Glutamatergic neuron (in vitro differentiated cells): ENCODE data around the gene SLTM. TPM values are rescaled to one million over a fixed set of nuclear protein-coding genes. Genes with fewer than 3 reads are reported as not detected.
"Not testable (repeated sequence)": the region's sequence is repeated elsewhere in the genome, so short reads cannot be mapped to it uniquely, and the experiment has no call there.

Experiments used
- DNase-seq: peaks from one replicate; pipeline ENCODE4 v3.0.0; 2022
- H3K27ac Mint-ChIP-seq: one replicate; pipeline ENCODE4 v1.8.0; 2020; ENCODE audit warnings: mild to moderate bottlenecking, mixed read lengths, inconsistent platforms; ENCODE audit not compliant: unreplicated experiment
- H3K27me3 Mint-ChIP-seq: one replicate; pipeline ENCODE4 v1.8.0; 2020; ENCODE audit warnings: mild to moderate bottlenecking, moderate library complexity, mixed read lengths, inconsistent platforms; ENCODE audit not compliant: unreplicated experiment
- H3K36me3 Mint-ChIP-seq: one replicate; pipeline ENCODE4 v1.8.0; 2020; ENCODE audit warnings: mild to moderate bottlenecking, mixed read lengths, inconsistent platforms; ENCODE audit not compliant: unreplicated experiment
- H3K4me1 Mint-ChIP-seq: one replicate; pipeline ENCODE4 v1.8.0; 2020; ENCODE audit warnings: mild to moderate bottlenecking, low read depth, mixed read lengths, inconsistent platforms; ENCODE audit not compliant: unreplicated experiment
- H3K4me3 Mint-ChIP-seq: one replicate; pipeline ENCODE4 v1.8.0; 2020; ENCODE audit warnings: mild to moderate bottlenecking, mixed read lengths, inconsistent platforms; ENCODE audit not compliant: unreplicated experiment
- H3K9me3 Mint-ChIP-seq: one replicate; pipeline ENCODE4 v1.8.0; 2020; ENCODE audit warnings: mild to moderate bottlenecking, moderate library complexity, mixed read lengths, inconsistent platforms; ENCODE audit not compliant: unreplicated experiment
- total RNA-seq: library from RNA; stranded (reverse); fragmentation: NEBNext Ultra II Directional; extraction: Animal tissue kit (Norgen Biotek cat#: 25700); gene quantifications from one replicate; pipeline ENCODE4 v1.2.1, GENCODE V29; 2021; ENCODE audit not compliant: unreplicated experiment
- TF ChIP-seq, protein P1 (sequence below): fragments of 200-600 bp; sonication (generic); IDR thresholded peaks from one replicate; pipeline ENCODE4 v1.5.0; 2021; ENCODE audit not compliant: partially characterized antibody, unreplicated experiment

SLTM gene
- total RNA-seq, 1 donor from 2014 or later, result 76.7 TPM

DNA sequence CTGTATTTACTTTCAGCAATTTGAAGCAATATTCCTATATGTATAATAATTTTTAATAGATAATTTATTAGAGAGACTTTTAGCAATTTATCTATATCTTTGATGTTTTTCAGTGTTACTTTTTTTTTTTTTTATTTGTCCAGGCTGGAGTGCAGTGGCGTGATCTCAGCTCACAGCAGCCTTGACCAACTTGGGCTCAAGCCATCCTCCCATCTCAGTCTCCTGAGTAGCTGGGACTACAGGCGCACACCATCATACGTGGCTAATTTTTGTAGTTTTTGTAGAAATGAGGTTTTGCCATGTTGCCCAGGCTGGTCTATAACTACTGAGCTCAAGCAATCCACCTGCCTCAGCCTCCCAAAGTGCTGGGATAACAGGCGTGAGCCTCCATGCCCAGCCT, 25.3 kb upstream of the SLTM start:
- Mint-ChIP-seq H3K36me3 (no peaks in the 10 kb centered on the region), H3K4me1 (no peaks in the 10 kb centered on the region), H3K27me3 (no peaks in the 10 kb centered on the region), H3K27ac (no peak overlapping the region), H3K4me3 (no peak overlapping the region), H3K9me3 (no peaks in the 10 kb centered on the region)
- DNase-seq, result no peak
- TF ChIP-seq, protein P1, sequence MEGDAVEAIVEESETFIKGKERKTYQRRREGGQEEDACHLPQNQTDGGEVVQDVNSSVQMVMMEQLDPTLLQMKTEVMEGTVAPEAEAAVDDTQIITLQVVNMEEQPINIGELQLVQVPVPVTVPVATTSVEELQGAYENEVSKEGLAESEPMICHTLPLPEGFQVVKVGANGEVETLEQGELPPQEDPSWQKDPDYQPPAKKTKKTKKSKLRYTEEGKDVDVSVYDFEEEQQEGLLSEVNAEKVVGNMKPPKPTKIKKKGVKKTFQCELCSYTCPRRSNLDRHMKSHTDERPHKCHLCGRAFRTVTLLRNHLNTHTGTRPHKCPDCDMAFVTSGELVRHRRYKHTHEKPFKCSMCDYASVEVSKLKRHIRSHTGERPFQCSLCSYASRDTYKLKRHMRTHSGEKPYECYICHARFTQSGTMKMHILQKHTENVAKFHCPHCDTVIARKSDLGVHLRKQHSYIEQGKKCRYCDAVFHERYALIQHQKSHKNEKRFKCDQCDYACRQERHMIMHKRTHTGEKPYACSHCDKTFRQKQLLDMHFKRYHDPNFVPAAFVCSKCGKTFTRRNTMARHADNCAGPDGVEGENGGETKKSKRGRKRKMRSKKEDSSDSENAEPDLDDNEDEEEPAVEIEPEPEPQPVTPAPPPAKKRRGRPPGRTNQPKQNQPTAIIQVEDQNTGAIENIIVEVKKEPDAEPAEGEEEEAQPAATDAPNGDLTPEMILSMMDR, result no peak

DNA sequence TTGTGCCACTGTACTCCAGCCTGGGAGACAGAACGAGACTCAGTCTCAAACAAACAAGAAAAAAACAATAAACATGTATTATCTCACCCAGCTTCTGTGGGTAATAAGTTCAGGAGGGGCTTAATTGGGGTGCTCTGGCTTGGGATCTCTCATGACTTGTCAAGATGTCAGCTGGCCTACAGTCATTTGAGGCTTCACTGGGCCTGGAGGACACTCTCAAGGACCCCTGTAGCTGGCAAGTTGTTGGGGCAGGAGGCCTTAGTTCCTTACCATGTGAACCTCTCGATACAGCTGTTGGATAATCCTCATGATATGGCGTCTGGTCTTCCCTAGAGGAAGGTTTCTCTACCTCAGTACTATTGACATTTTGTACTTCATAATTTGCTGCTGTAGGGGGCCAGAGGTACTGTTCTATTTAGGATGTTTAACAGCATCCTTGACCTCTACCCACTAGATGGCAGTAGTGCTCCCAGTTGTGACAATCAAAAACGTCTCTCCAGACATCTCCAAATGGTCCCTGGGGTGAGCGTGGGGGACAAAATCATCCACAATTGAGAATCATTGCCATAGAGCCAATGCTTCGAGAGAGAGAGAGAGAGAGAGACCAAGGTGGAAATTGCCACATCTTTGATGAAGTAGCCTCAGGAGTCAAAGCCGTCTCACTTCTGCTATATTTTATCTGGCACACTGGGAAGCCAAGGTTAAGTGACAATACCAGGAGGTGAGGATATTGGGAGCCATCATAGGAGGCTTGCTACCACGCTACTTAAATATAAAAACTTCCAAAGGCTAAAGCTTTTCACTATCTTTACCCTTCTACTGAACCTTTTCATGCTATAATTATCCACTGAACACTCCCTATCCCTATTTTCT, 23.9 kb upstream of the SLTM start:
- DNase-seq, result peak; percentile 48
- H3K27me3 Mint-ChIP-seq, result no peaks in the 10 kb centered on the region
- H3K4me1 Mint-ChIP-seq, result no peaks in the 10 kb centered on the region
- no peaks in the 10 kb centered on the region for H3K36me3 Mint-ChIP-seq
- H3K27ac Mint-ChIP-seq, result no peak overlapping the region
- H3K9me3 Mint-ChIP-seq, result no peaks in the 10 kb centered on the region
- TF ChIP-seq, protein P1, result peak; percentile 73
- no peak overlapping the region for H3K4me3 Mint-ChIP-seq

DNA sequence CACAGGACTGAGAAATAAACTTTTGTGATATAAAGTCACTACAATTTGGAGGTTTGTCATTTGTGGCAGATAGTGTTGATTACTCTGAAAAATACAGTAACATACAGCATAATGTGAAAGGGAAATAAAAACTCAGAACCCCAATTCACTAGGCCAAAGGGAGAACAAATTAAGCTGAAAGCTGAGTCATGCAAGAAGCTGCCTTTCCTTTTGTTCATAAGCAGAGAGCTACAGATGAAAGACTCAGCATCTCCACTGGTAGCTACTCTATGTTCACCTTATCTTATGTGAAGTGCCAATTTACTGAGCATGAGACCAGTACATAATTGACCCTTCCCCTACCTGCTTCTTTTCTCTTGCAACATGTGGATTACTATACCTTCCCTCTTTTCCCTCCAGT, 19.3 kb upstream of the SLTM start:
- H3K9me3 Mint-ChIP-seq, result no peaks in the 10 kb centered on the region
- no peaks in the 10 kb centered on the region for H3K27me3 Mint-ChIP-seq
- no peak overlapping the region for H3K27ac Mint-ChIP-seq
- DNase-seq, result no peak
- no peak overlapping the region for H3K4me3 Mint-ChIP-seq
- TF ChIP-seq, protein P1, result no peak
- H3K4me1 Mint-ChIP-seq, result no peaks in the 10 kb centered on the region
- H3K36me3 Mint-ChIP-seq, result no peaks in the 10 kb centered on the region

DNA sequence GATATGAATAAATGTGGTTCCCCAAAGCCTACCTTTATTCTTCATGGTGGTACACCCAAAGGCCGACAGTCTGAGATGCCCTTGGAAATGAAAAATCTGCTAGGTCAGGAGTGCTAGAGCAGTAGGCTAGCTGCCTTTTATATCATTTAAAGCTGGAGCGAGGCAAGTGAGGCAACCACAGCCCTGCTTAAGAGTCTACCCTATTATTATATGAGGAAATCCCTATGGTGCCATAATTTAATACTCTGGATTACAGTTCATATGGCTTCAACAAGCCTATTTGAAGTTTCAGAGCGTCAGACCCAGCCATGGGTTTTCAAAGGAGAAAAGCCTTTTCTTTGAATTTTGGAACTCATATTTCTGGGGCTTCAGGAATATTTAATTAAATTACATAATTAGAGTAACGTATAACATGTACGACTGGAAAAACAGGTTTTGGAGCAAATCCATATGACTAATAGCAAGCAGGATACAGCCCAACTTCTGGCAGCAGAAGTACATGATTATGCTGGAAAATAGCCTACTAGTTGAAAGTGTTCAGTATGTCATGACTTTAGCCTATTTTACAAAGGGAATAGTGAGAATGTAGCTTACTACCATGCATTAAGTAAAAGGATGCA, 18.0 kb upstream of the SLTM start:
- Mint-ChIP-seq H3K27ac (no peak overlapping the region), H3K4me1 (no peaks in the 10 kb centered on the region), H3K27me3 (no peaks in the 10 kb centered on the region), H3K4me3 (no peak overlapping the region), H3K36me3 (no peaks in the 10 kb centered on the region), H3K9me3 (no peaks in the 10 kb centered on the region)
- TF ChIP-seq, protein P1, result no peak
- DNase-seq, result no peak

DNA sequence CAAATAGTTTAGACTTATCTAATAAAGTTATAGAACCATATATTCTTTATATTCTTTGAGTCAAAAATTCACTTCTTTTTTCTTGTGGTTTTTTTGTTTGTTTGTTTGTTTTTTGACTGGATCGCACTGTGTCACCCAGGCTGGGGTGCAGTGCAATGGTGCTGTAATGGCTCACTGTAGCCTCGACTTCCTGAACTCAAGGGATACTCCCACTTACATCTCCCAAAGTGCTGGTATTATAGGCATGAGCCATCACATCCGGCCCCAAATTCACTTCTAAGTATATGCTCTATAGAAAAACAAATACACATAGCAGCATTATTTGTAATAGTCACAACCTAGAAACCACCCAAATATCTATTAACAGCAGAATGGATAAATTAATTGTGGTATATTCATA, 13.7 kb upstream of the SLTM start:
- no peaks in the 10 kb centered on the region for H3K36me3 Mint-ChIP-seq
- H3K4me1 Mint-ChIP-seq, result no peaks in the 10 kb centered on the region
- no peaks in the 10 kb centered on the region for H3K27me3 Mint-ChIP-seq
- no peak for DNase-seq
- TF ChIP-seq, protein P1, result no peak
- H3K9me3 Mint-ChIP-seq, result no peaks in the 10 kb centered on the region
- H3K4me3 Mint-ChIP-seq, result no peak overlapping the region
- H3K27ac Mint-ChIP-seq, result no peak overlapping the region

DNA sequence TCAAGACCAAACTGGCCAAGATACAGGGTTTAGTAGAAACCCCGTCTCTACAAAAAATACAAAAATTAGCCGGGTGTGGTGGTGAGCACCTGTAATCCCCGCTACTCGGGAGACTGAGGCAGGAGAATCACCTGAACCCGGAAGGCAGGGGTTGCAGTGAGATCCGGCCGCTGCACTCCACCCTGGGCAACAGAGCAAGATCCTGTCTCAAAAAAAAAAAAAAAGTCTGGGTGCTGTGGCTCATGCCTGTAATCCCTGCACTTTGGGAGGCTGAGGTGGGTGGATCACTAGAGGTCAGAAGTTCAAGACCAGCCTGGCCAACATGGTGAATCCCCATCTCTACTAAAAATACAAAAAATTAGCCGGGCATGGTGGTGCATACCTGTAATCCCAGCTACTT, 1.5 kb upstream of the SLTM start:
- not testable (repeated sequence) for DNase-seq, H3K27me3 Mint-ChIP-seq, H3K36me3 Mint-ChIP-seq
- Mint-ChIP-seq H3K9me3 (peaks cover 10% of the 10 kb centered on the region), H3K4me1 (peaks cover 10% of the 10 kb centered on the region), H3K4me3 (peak overlapping the region; percentile 95), H3K27ac (peak overlapping the region; percentile 95)
